H1 (cell line): ENCODE data around the gene NEFH. TPM values are rescaled to one million over a fixed set of nuclear protein-coding genes. Genes with fewer than 3 reads are reported as not detected.

ENCODE experiments used
- ATF3 ChIP-seq: IDR thresholded peaks from 2 replicates; pipeline ENCODE4 v1.6.1; 2011; ENCODE audit warnings: low read depth, mild to moderate bottlenecking, low read length; ENCODE audit not compliant: insufficient read depth
- BRCA1 ChIP-seq: IDR thresholded peaks from 2 replicates; pipeline ENCODE4 v1.6.1; 2012; ENCODE audit warnings: low read depth, low read length, improper control_type of control experiment
- CBX8 ChIP-seq: fragments of 300-800, 300-1000 bp; sonication (generic); IDR thresholded peaks from 2 replicates; pipeline ENCODE4 v1.7.1; 2016; ENCODE audit warnings: low read depth, low read length, borderline replicate concordance
- CHD1 ChIP-seq: IDR thresholded peaks from 2 replicates; pipeline ENCODE4 v1.6.1; 2012; ENCODE audit warnings: low read depth, low read length, improper control_type of control experiment
- CHD2 ChIP-seq: IDR thresholded peaks from 2 replicates; pipeline ENCODE4 v1.6.1; 2012; ENCODE audit warnings: low read length, improper control_type of control experiment
- EZH2 ChIP-seq: fragments of 200-600 bp; sonication (generic); IDR thresholded peaks from 2 replicates; pipeline ENCODE4 v1.7.1; 2012; ENCODE audit warnings: low read depth, mild to moderate bottlenecking, moderate library complexity, low read length, inconsistent platforms; ENCODE audit not compliant: severe bottlenecking
- GABPA ChIP-seq: IDR thresholded peaks from 2 replicates; pipeline ENCODE4 v1.6.1; 2011; ENCODE audit warnings: mild to moderate bottlenecking, low read length, moderate library complexity, borderline replicate concordance; ENCODE audit not compliant: insufficient read depth
- HDAC2 ChIP-seq, 2 experiments: fragments of 300-600 bp in 1 of 2; sonication (generic) in 1 of 2; IDR thresholded peaks; 2 replicates each; pipeline ENCODE4 v1.6.1; 2011 to 2012; ENCODE audit warnings: low read depth in 2 of 2, low read length in 2 of 2, mild to moderate bottlenecking in 2 of 2, moderate library complexity in 2 of 2, borderline replicate concordance in 1 of 2, inconsistent platforms in 1 of 2
- HDAC6 ChIP-seq: IDR thresholded peaks from one replicate; pipeline ENCODE4 v1.7.1; 2012; ENCODE audit warnings: low read depth, mild to moderate bottlenecking, inconsistent platforms, low read length, moderate library complexity
- JUN ChIP-seq: IDR thresholded peaks from 2 replicates; pipeline ENCODE4 v1.6.1; 2011; ENCODE audit warnings: low read depth, mild to moderate bottlenecking, improper control_type of control experiment, low read length
- MAX ChIP-seq: IDR thresholded peaks from 2 replicates; pipeline ENCODE4 v1.6.1; 2012; ENCODE audit warnings: inconsistent platforms
- NANOG ChIP-seq: IDR thresholded peaks from 2 replicates; pipeline ENCODE4 v1.6.1; 2011; ENCODE audit warnings: low read length, low read depth, mild to moderate bottlenecking, inconsistent platforms; ENCODE audit not compliant: insufficient read depth, poor library complexity, severe bottlenecking
- POLR2A ChIP-seq, 2 experiments: IDR thresholded peaks; 1 replicate in 1 of 2; 2 replicates in 1 of 2; pipeline ENCODE4 v1.6.1; 2011; ENCODE audit warnings: low read depth in 2 of 2, low read length in 2 of 2, mild to moderate bottlenecking in 2 of 2; ENCODE audit errors: control extremely low read depth in 1 of 2
- SIN3A ChIP-seq, 2 experiments: IDR thresholded peaks in 1 of 2; conservative IDR thresholded peaks in 1 of 2; 2 replicates each; pipeline ENCODE4 v1.6.1; 2011 to 2012; ENCODE audit warnings: low read length in 2 of 2, improper control_type of control experiment in 1 of 2, low read depth in 1 of 2, mild to moderate bottlenecking in 1 of 2
- SIX5 ChIP-seq: IDR thresholded peaks from 2 replicates; pipeline ENCODE4 v1.6.1; 2011; ENCODE audit warnings: mild to moderate bottlenecking, low read depth, low read length
- TAF7 ChIP-seq: optimal IDR thresholded peaks from 2 replicates; pipeline ENCODE3; 2011; ENCODE audit warnings: low read depth, mild to moderate bottlenecking, inconsistent platforms, low read length, moderate library complexity, borderline replicate concordance
- YY1 ChIP-seq: IDR thresholded peaks from 2 replicates; pipeline ENCODE4 v1.6.1; 2011; ENCODE audit warnings: low read depth, mild to moderate bottlenecking, low read length
- polyA plus RNA-seq, 7 experiments: library from polyadenylated mRNA; depleted of rRNA in 3 of 7; stranded (reverse) in 5 of 7; unstranded in 2 of 7; fragments of >200 nt in 5 of 7; fragments of 200-250 nt in 2 of 7; gene quantifications; 1 replicate in 5 of 7; 2 replicates in 1 of 7; 4 replicates in 1 of 7; pipeline versions ENCODE4 v1.2.1 to v1.2.3, GENCODE V29; 2011 to 2013; ENCODE audit warnings: missing spikeins in 2 of 7, mixed read lengths in 2 of 7
- total RNA-seq: library from RNA; stranded (reverse); fragmentation: NEBNext Ultra II Directional; extraction: Animal tissue kit (Norgen Biotek cat#: 25700); gene quantifications from 2 replicates; pipeline ENCODE4 v1.2.1, GENCODE V29; 2021
- TF ChIP-seq, protein P1 (sequence below): IDR thresholded peaks from 2 replicates; pipeline ENCODE4 v1.6.1; 2012; ENCODE audit warnings: low read length, inconsistent platforms

Gene NEFH
- total and polyA plus RNA-seq, 2 of the 8 experiments (the other 6 are each of a cell fraction or from before 2014, with no cell fraction given) = 0.57 to 2.3 TPM

DNA sequence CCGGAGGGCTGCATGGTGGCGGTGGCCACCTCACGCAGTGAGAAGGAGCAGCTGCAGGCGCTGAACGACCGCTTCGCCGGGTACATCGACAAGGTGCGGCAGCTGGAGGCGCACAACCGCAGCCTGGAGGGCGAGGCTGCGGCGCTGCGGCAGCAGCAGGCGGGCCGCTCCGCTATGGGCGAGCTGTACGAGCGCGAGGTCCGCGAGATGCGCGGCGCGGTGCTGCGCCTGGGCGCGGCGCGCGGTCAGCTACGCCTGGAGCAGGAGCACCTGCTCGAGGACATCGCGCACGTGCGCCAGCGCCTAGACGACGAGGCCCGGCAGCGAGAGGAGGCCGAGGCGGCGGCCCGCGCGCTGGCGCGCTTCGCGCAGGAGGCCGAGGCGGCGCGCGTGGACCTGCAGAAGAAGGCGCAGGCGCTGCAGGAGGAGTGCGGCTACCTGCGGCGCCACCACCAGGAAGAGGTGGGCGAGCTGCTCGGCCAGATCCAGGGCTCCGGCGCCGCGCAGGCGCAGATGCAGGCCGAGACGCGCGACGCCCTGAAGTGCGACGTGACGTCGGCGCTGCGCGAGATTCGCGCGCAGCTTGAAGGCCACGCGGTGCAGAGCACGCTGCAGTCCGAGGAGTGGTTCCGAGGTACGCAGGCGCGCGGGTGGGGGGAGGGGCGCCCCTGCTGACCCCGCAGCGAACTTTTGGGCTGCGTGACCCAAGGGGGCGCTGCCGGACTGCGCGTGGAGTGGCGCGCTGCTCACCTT is 670 bp downstream of the NEFH start (continued):
- TF ChIP-seq HDAC6 (no peak), ATF3 (no peak), MAX (peak; percentile 96), YY1 (no peak), EZH2 (peak; percentile 65), JUN (no peak), TAF7 (no peak), HDAC2 (IDR thresholded peaks at IDR 0.05; ENCODE audit: borderline replicate concordance in 1 of 2, low read depth in 2 of 2, low read length in 2 of 2) (no peak), NANOG (no peak), GABPA (no peak), SIX5 (no peak), CHD1 (no peak), CBX8 (no peak), BRCA1 (peak; percentile 75), CHD2 (peak; percentile 93), POLR2A (IDR thresholded peaks at IDR 0.05; ENCODE audit: control extremely low read depth in 1 of 2, low read depth in 2 of 2, low read length in 2 of 2) (no peak), SIN3A (conservative IDR thresholded peaks at IDR 0.05 in 1 of 2, IDR thresholded peaks at IDR 0.05 in 1 of 2; ENCODE audit: low read depth in 1 of 2, low read length in 2 of 2) (no peak)
- TF ChIP-seq, protein P1, sequence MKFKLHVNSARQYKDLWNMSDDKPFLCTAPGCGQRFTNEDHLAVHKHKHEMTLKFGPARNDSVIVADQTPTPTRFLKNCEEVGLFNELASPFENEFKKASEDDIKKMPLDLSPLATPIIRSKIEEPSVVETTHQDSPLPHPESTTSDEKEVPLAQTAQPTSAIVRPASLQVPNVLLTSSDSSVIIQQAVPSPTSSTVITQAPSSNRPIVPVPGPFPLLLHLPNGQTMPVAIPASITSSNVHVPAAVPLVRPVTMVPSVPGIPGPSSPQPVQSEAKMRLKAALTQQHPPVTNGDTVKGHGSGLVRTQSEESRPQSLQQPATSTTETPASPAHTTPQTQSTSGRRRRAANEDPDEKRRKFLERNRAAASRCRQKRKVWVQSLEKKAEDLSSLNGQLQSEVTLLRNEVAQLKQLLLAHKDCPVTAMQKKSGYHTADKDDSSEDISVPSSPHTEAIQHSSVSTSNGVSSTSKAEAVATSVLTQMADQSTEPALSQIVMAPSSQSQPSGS = no peak
- TF ChIP-seq, all 59 proteins: peak for 16
